ENCODE data around the gene RPS14. TPM values are rescaled to one million over a fixed set of nuclear protein-coding genes. Genes with fewer than 3 reads are reported as not detected.
A peak's percentile ranks its signal among the peaks of the same experiment; 100 is the strongest.

The RPS14 gene
- total and polyA plus RNA-seq, 10 of the 15 experiments (the other 5 are each of a cell fraction or from before 2014, with no cell fraction given): 2,295 to 4,047 (median 2,787) TPM

GRCh38 chr5:150489360-150490295 lies 40.1 kb upstream of the RPS14 start:
- 24% methylated on average over 9 of the region's 9 CpGs for WGBS (ENCODE audit: insufficient coverage, insufficient replicate concordance, low lambda C conversion rate, missing lambda C conversion rate)
- H3K4me3 ChIP-seq: peak overlapping the region; percentile 88
- ChIA-PET SMC1A (ENCODE audit: uncharacterized antibody, unreplicated experiment) (interaction anchor here (0.8 to 6.5 kb wide), 16 partner anchors 10 to 210 kb away, joined by 3 to 65 read pairs (median 6); no protein-coding TSS in a partner anchor), RAD21 (ENCODE audit: unreplicated experiment) (interaction anchor here (0.8 to 10.2 kb wide), 12 partner anchors 9 to 137 kb away, joined by 3 to 143 read pairs (median 5); no protein-coding TSS in a partner anchor), CTCF (interaction anchor here (0.6 to 8.4 kb wide), 27 partner anchors 9 to 751 kb away, joined by 3 to 132 read pairs (median 4); partner anchors contain the start of genes CD74, RBM22 and RPS14), POLR2A (interaction anchor here (0.5 to 2.6 kb wide), 11 partner anchors 8 to 635 kb away, joined by 3 to 25 read pairs (median 5); partner anchors contain the start of gene CD74)
- H3K27ac ChIP-seq (ENCODE audit: control insufficient read depth, insufficient read depth): peak overlapping the region; percentile 72
- H3K4me1 ChIP-seq (ENCODE audit: control insufficient read depth, insufficient read depth, low read length): peaks cover 47% of the 10 kb centered on the region
- no peaks in the 10 kb centered on the region for H4K20me1 ChIP-seq (ENCODE audit: control insufficient read depth, insufficient read depth)
- H3K9ac ChIP-seq (ENCODE audit: control insufficient read depth, insufficient read depth, low read length): peak overlapping the region; percentile 39; the same call in 1 of the 2 replicates
- ATAC-seq (peak; percentile 85), DNase-seq (ENCODE audit: low read depth, low spot score) (peak; percentile 56), FAIRE-seq (peak; percentile 85)
- H3K79me2 ChIP-seq (ENCODE audit: control insufficient read depth, insufficient read depth, low read length): peaks cover 61% of the 10 kb centered on the region
- in situ Hi-C loops (cut with MboI) (no loop called here), intact Hi-C loops (cut with micrococcal nuclease; ENCODE audit: unreplicated experiment) (loop anchor here (1.0 to 10.0 kb wide), 3 partner anchors 9 to 295 kb away; no protein-coding TSS in a partner anchor)
- no peaks in the 10 kb centered on the region for H3K9me3 ChIP-seq (replicated peaks; ENCODE audit: control insufficient read depth, insufficient read depth, low read length)
- no peaks in the 10 kb centered on the region for H3K27me3 ChIP-seq (replicated peaks in 1 of 2; ENCODE audit: control insufficient read depth in 2 of 2, insufficient read depth in 2 of 2, low read length in 1 of 2)
- TSS peak; percentile 39 for BruUV-seq (replicated peaks)
- peak overlapping the region; percentile 37 for H2AFZ ChIP-seq (ENCODE audit: control insufficient read depth, low read depth, low read length)
- H3K36me3 ChIP-seq (ENCODE audit: control insufficient read depth in 2 of 2, insufficient read depth in 2 of 2, low read length in 1 of 2): peaks cover 0 to 4% of the 10 kb centered on the region in 2 experiments; a peak in 2 of 4 replicates
- peak overlapping the region; percentile 88 for H3K4me2 ChIP-seq (ENCODE audit: control insufficient read depth, insufficient read depth)
- TF ChIP-seq NFIC (IDR thresholded peaks at IDR 0.05; ENCODE audit: low read depth, low read length) (no peak), NR2C1 (IDR thresholded peaks at IDR 0.05) (no peak), NFYB (IDR thresholded peaks at IDR 0.05; ENCODE audit: insufficient read depth, low read depth, low read length) (no peak), HSF1 (IDR thresholded peaks at IDR 0.05; ENCODE audit: low read depth, low read length) (no peak), MYB (IDR thresholded peaks at IDR 0.05; ENCODE audit: borderline replicate concordance, low read depth, low read length) (no peak), ZNF274 (IDR thresholded peaks at IDR 0.05; ENCODE audit: insufficient read depth, insufficient read length) (no peak), BCLAF1 (IDR thresholded peaks at IDR 0.05) (no peak), CHD2 (IDR thresholded peaks at IDR 0.05; ENCODE audit: borderline replicate concordance, low read depth, low read length) (peak; percentile 29; the same call in 1 of the 2 replicates), ZNF592 (IDR thresholded peaks at IDR 0.05) (no peak), EZH2 (IDR thresholded peaks at IDR 0.05; ENCODE audit: borderline replicate concordance, control insufficient read depth, low read depth, low read length) (no peak)

Data from GM12878 (cell line).